ENCODE results near the gene PIK3R6.

GRCh38 chr17:8785547-8786413, 81.7 kb downstream of the PIK3R6 start:
- TF ChIP-seq SP1 (IDR thresholded peaks at IDR 0.05) (no peak), FOXM1 (IDR thresholded peaks at IDR 0.05; ENCODE audit: borderline replicate concordance) (no peak), FOXK2 (IDR thresholded peaks at IDR 0.05) (no peak), TARDBP (IDR thresholded peaks at IDR 0.05) (no peak), NFRKB (IDR thresholded peaks at IDR 0.05) (no peak), L3MBTL2 (conservative IDR thresholded peaks at IDR 0.05) (no peak), PKNOX1 (IDR thresholded peaks at IDR 0.05) (no peak), SUZ12 (IDR thresholded peaks at IDR 0.05) (no peak), HDGF (IDR thresholded peaks at IDR 0.05; ENCODE audit: borderline replicate concordance) (no peak), BHLHE40 (IDR thresholded peaks at IDR 0.05; ENCODE audit: borderline replicate concordance) (no peak)

Data from HEK293T (cell line).